Tibial artery (tissue), 4 donors: Measurements from ENCODE around the gene NPDC1.

Experiments used
- DNase-seq, 2 donors: peaks; one replicate each; pipeline ENCODE4 v3.0.0-alpha.2; 2019
- H3K27ac ChIP-seq, 2 donors: fragments of 200-600 bp; sonication (generic) in 1 of 2; 1 replicate in 1 of 2; 2 replicates in 1 of 2; pipeline ENCODE4 v1.5.1; 2018 to 2019; ENCODE audit warnings: mild to moderate bottlenecking in 1 of 2
- H3K27me3 ChIP-seq, 2 donors: fragments of 200-600 bp; sonication (generic) in 1 of 2; one replicate each; pipeline versions ENCODE4 v1.5.1 to v1.6.0; 2016 to 2019
- H3K36me3 ChIP-seq, 3 donors: fragments of 200-600 bp; sonication (generic) in 2 of 3; one replicate each; pipeline ENCODE4 v1.5.1; 2016 to 2019; ENCODE audit warnings: mild to moderate bottlenecking in 2 of 3
- H3K4me1 ChIP-seq, 4 donors: fragments of 200-600 bp; sonication (generic) in 2 of 4; 1 replicate in 3 of 4; 2 replicates in 1 of 4; pipeline ENCODE4 v1.5.1; 2016 to 2019
- H3K4me3 ChIP-seq, 2 donors: fragments of 200-600 bp; sonication (generic) in 1 of 2; 1 replicate in 1 of 2; 2 replicates in 1 of 2; pipeline ENCODE4 v1.5.1; 2018 to 2019; ENCODE audit warnings: mild to moderate bottlenecking in 2 of 2
- H3K9me3 ChIP-seq, 3 donors: fragments of 200-600 bp; sonication (generic) in 1 of 3; one replicate each; pipeline ENCODE4 v1.5.1; 2016 to 2019
- CTCF ChIP-seq, 2 experiments: fragments of 200-600 bp in 1 of 2; fragments of 450-650 bp in 1 of 2; IDR thresholded peaks; one replicate each; pipeline ENCODE4 v1.5.1; 2017 to 2019; ENCODE audit warnings: antibody characterized with exemption in 2 of 2, mild to moderate bottlenecking in 1 of 2, moderate library complexity in 1 of 2
- intact Hi-C: fragments of 100-400 bp; cut with DNase I; formaldehyde crosslinking; loops from one replicate; pipeline ENCODE4 v1.15.0; 2023; ENCODE audit warnings: low total_unique reads

Gene NPDC1

GRCh38 chr9:137057545-137057944, 11.6 kb upstream of the NPDC1 start:
- H3K9me3 ChIP-seq = no peaks in the 10 kb centered on the region
- no peak for TF ChIP-seq CTCF (IDR thresholded peaks at IDR 0.05)
- intact Hi-C loops = no loop called here
- DNase-seq = no peak
- no peak overlapping the region for H3K27ac ChIP-seq
- peaks cover 6 to 43% of the 10 kb centered on the region in 2 donors for H3K27me3 ChIP-seq
- H3K36me3 ChIP-seq = no peaks in the 10 kb centered on the region
- no peak overlapping the region for H3K4me3 ChIP-seq
- H3K4me1 ChIP-seq = peaks cover 0 to 36% (median 25%) of the 10 kb centered on the region in 4 donors

- intact Hi-C loops = no loop called here
Observed at GRCh38 chr9:137056739-137057415, 10.9 kb upstream of the NPDC1 start.

GRCh38 chr9:137055385-137056364, 9.7 kb upstream of the NPDC1 start:
- H3K36me3 ChIP-seq = no peaks in the 10 kb centered on the region
- intact Hi-C loops = no loop called here

More at GRCh38 chr9:137056739-137057415, 10.9 kb upstream of the NPDC1 start:
- H3K4me3 ChIP-seq = no peak overlapping the region
- peaks cover 6 to 50% of the 10 kb centered on the region in 2 donors for H3K27me3 ChIP-seq
- H3K4me1 ChIP-seq = peaks cover 0 to 36% (median 25%) of the 10 kb centered on the region in 4 donors
- no peaks in the 10 kb centered on the region for H3K9me3 ChIP-seq
- H3K36me3 ChIP-seq = no peaks in the 10 kb centered on the region
- no peak for TF ChIP-seq CTCF (IDR thresholded peaks at IDR 0.05)
- DNase-seq = no peak
- no peak overlapping the region for H3K27ac ChIP-seq

GRCh38 chr9:137054932-137055384, 9.0 kb upstream of the NPDC1 start:
- Histone ChIP-seq H3K4me1 (peaks cover 0 to 36% (median 25%) of the 10 kb centered on the region in 4 donors), H3K27ac (no peak overlapping the region), H3K9me3 (no peaks in the 10 kb centered on the region), H3K27me3 (peaks cover 6 to 67% of the 10 kb centered on the region in 2 donors), H3K4me3 (no peak overlapping the region), H3K36me3 (no peaks in the 10 kb centered on the region)
- TF ChIP-seq CTCF (IDR thresholded peaks at IDR 0.05) = no peak
- DNase-seq = no peak
- intact Hi-C loops = no loop called here

More at GRCh38 chr9:137055385-137056364, 9.7 kb upstream of the NPDC1 start:
- peaks cover 0 to 36% (median 25%) of the 10 kb centered on the region in 4 donors for H3K4me1 ChIP-seq
- no peaks in the 10 kb centered on the region for H3K9me3 ChIP-seq
- DNase-seq = peak in 1 of 2 donors; percentile 34
- peaks cover 6 to 62% of the 10 kb centered on the region in 2 donors for H3K27me3 ChIP-seq
- TF ChIP-seq CTCF (IDR thresholded peaks at IDR 0.05) = no peak
- no peak overlapping the region for H3K27ac ChIP-seq
- H3K4me3 ChIP-seq = no peak overlapping the region

GRCh38 chr9:137053944-137054931, 8.3 kb upstream of the NPDC1 start, which contains the start of gene ENTPD2:
ENTPD2 (minus strand) TSS chr9:137054061; CDS start chr9:137053997, 64 bp downstream.
- Histone ChIP-seq H3K36me3 (no peaks in the 10 kb centered on the region), H3K27me3 (peaks cover 6 to 74% of the 10 kb centered on the region in 2 donors), H3K9me3 (no peaks in the 10 kb centered on the region), H3K4me3 (peak within 1 kb of the TSS in 1 of 2 donors; percentile 20), H3K4me1 (peaks cover 0 to 37% (median 25%) of the 10 kb centered on the region in 4 donors), H3K27ac (no peak within 1 kb of the TSS)
- TF ChIP-seq CTCF (IDR thresholded peaks at IDR 0.05) = no peak
- intact Hi-C loops = no loop called here
- no peak for DNase-seq
